Adrenal gland (tissue), 12 donors: ENCODE data around the gene WDR20. TPM values are rescaled to one million over a fixed set of nuclear protein-coding genes. Genes with fewer than 3 reads are reported as not detected.
A peak's percentile ranks its signal among the peaks of the same experiment; 100 is the strongest.

Source experiments
- DNase-seq, 7 donors: peaks; one replicate each; pipeline ENCODE4 v3.0.0-alpha.2; 2019 to 2020
- H3K27ac ChIP-seq, 5 donors: fragments of 200-600 bp; sonication (generic) in 4 of 5; 1 replicate in 3 of 5; 2 replicates in 2 of 5; pipeline versions ENCODE4 v1.5.1 to v1.8.0; 2016 to 2020; ENCODE audit warnings: mild to moderate bottlenecking in 1 of 5
- H3K27me3 ChIP-seq: fragments of 200-600 bp; 2 replicates; pipeline ENCODE4 v1.8.0; 2021
- H3K36me3 ChIP-seq, 2 donors: fragments of 200-600 bp; replicated peaks in 1 of 2; 1 replicate in 1 of 2; 2 replicates in 1 of 2; pipeline versions ENCODE4 v1.5.1 to v1.8.0; 2018 to 2022
- H3K4me1 ChIP-seq, 2 donors: fragments of 200-600 bp; replicated peaks in 1 of 2; 1 replicate in 1 of 2; 2 replicates in 1 of 2; pipeline versions ENCODE4 v1.5.1 to v1.8.0; 2018 to 2021
- H3K4me3 ChIP-seq, 4 donors: fragments of 200-600 bp; sonication (generic) in 3 of 4; one replicate each; pipeline ENCODE4 v1.5.1; 2016 to 2018
- H3K9me3 ChIP-seq, 3 donors: fragments of 200-600 bp; sonication (generic) in 1 of 3; replicated peaks in 1 of 3; 1 replicate in 2 of 3; 2 replicates in 1 of 3; pipeline versions ENCODE4 v1.5.1 to v1.8.0; 2016 to 2021
- POLR2A ChIP-seq, 2 donors: fragments of 450-650 bp; IDR thresholded peaks; one replicate each; pipeline ENCODE4 v1.6.1; 2017; ENCODE audit warnings: antibody characterized with exemption in 2 of 2, mild to moderate bottlenecking in 2 of 2, moderate library complexity in 1 of 2
- WGBS, 4 donors: extraction: QIAGEN DNeasy Blood & Tissue Kit in 2 of 4; methylation state at CpG; one replicate each; pipeline versions ENCODE4 v1.1.5 to v1.1.7; 2013 to 2017; 5-methylcytosine and 5-hydroxymethylcytosine counted together
- intact Hi-C, 2 donors: fragments of 100-400 bp; cut with DNase I; formaldehyde crosslinking; loops; one replicate each; pipeline versions ENCODE4 v1.14.1 to v1.15.0; 2022 to 2023
- polyA plus RNA-seq, 3 donors: library from polyadenylated mRNA; stranded (reverse); fragments of 200-250 nt in 2 of 3; fragments of 350-450 nt in 1 of 3; fragmentation: Illumina TruSeq in 1 of 3; extraction: RNeasy Lipid Tissue Mini Kit (QIAGEN cat#74804) in 1 of 3; gene quantifications; one replicate each; pipeline ENCODE4 v1.2.3, GENCODE V29; 2013 to 2014
- total RNA-seq, 9 donors: library from RNA; depleted of rRNA in 4 of 9; stranded (reverse); fragments of >200 nt in 4 of 9; fragments of 120-200 nt in 1 of 9; fragmentation: NEBNext Ultra II Directional in 1 of 9; extraction: Animal tissue kit (Norgen Biotek cat#: 25700) in 1 of 9; gene quantifications; one replicate each; pipeline versions ENCODE4 v1.1.0 to v1.2.4, GENCODE V29; 2013 to 2023
- TF ChIP-seq, protein P1 (sequence below), 6 experiments: fragments of 450-650 bp in 4 of 6; fragments of 200-600 bp in 2 of 6; sonication (generic) in 1 of 6; IDR thresholded peaks; 1 replicate in 5 of 6; 2 replicates in 1 of 6; pipeline versions ENCODE4 v1.5.1 to v1.8.0; 2016 to 2021; ENCODE audit warnings: antibody characterized with exemption in 6 of 6, mild to moderate bottlenecking in 2 of 6, moderate library complexity in 1 of 6
- donor health status: healthy with polysubstance abuse.
- donor health status: Bipolar disorder and iron deficiency.
- donor health status: DM: yes; HTN: yes; CAD: no.
- donor health status: DM: no; HTN: no; CAD: no.
- donor health status: DM: no; HTN: no; CAD: no.
- donor health status: DM: yes; HTN: yes; CAD: no.

Gene WDR20
- total and polyA plus RNA-seq, 12 donors: 13.1 to 55.9 (median 38.3) TPM

- H3K4me3 ChIP-seq: no peak overlapping the region
- intact Hi-C loops: loop anchor here (5.0 to 10.0 kb wide), 2 partner anchors 53 to 56 kb away; no protein-coding TSS in a partner anchor
- peaks cover 0 to 28% of the 10 kb centered on the region in 2 donors for H3K36me3 ChIP-seq
- H3K27ac ChIP-seq: no peak overlapping the region
- no peaks in the 10 kb centered on the region for H3K9me3 ChIP-seq
- DNase-seq: peak in 1 of 7 donors; percentile 11
- peaks cover 12 to 36% of the 10 kb centered on the region in 2 donors for H3K4me1 ChIP-seq
- 94 to 97% (median 95%) methylated on average over 9 to 13 of the region's 13 CpGs for WGBS, 4 donors
- TF ChIP-seq POLR2A (IDR thresholded peaks at IDR 0.05): no peak
- TF ChIP-seq, protein P1, sequence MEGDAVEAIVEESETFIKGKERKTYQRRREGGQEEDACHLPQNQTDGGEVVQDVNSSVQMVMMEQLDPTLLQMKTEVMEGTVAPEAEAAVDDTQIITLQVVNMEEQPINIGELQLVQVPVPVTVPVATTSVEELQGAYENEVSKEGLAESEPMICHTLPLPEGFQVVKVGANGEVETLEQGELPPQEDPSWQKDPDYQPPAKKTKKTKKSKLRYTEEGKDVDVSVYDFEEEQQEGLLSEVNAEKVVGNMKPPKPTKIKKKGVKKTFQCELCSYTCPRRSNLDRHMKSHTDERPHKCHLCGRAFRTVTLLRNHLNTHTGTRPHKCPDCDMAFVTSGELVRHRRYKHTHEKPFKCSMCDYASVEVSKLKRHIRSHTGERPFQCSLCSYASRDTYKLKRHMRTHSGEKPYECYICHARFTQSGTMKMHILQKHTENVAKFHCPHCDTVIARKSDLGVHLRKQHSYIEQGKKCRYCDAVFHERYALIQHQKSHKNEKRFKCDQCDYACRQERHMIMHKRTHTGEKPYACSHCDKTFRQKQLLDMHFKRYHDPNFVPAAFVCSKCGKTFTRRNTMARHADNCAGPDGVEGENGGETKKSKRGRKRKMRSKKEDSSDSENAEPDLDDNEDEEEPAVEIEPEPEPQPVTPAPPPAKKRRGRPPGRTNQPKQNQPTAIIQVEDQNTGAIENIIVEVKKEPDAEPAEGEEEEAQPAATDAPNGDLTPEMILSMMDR (IDR thresholded peaks at IDR 0.05): no peak
- H3K27me3 ChIP-seq: no peaks in the 10 kb centered on the region
Observed at GRCh38 chr14:102207831-102208365, 68.2 kb downstream of the WDR20 start.

DNA sequence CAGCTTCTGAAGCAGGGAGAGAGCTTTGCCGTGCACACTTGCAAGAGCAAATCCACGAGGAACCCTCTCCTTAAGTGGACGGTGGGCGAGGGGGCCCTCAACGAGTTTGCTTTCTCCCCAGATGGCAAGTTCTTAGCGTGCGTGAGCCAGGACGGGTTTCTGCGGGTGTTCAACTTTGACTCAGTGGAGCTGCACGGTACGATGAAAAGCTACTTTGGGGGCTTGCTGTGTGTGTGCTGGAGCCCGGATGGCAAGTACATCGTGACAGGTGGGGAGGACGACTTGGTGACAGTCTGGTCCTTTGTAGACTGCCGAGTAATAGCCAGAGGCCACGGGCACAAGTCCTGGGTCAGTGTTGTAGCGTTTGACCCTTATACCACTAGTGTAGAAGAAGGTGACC, 69.0 kb downstream of the WDR20 start:
- intact Hi-C loops: loop anchor here (5.0 to 10.0 kb wide), 2 partner anchors 54 to 56 kb away; no protein-coding TSS in a partner anchor
- Histone ChIP-seq H3K4me1 (peaks cover 12 to 36% of the 10 kb centered on the region in 2 donors), H3K27ac (peak overlapping the region in 3 of 5 donors; percentile 43 to 65 (median 62)), H3K9me3 (no peaks in the 10 kb centered on the region), H3K27me3 (no peaks in the 10 kb centered on the region), H3K4me3 (no peak overlapping the region), H3K36me3 (peaks cover 0 to 28% of the 10 kb centered on the region in 2 donors)
- 94 to 96% (median 95%) methylated on average over 15 to 17 of the region's 17 CpGs for WGBS, 4 donors
- TF ChIP-seq POLR2A (IDR thresholded peaks at IDR 0.05): no peak
- TF ChIP-seq, protein P1 (IDR thresholded peaks at IDR 0.05): no peak
- DNase-seq: peak in 2 of 7 donors; percentile 13 to 23

GRCh38 chr14:102209224-102209966, 69.7 kb downstream of the WDR20 start:
- no peak overlapping the region for H3K4me3 ChIP-seq
- intact Hi-C loops: loop anchor here (5.0 to 10.0 kb wide), 2 partner anchors 55 to 57 kb away; no protein-coding TSS in a partner anchor
- no peaks in the 10 kb centered on the region for H3K9me3 ChIP-seq
- 39 to 56% (median 46%) methylated on average over 18 to 19 of the region's 19 CpGs for WGBS, 4 donors
- peaks cover 12 to 33% of the 10 kb centered on the region in 2 donors for H3K4me1 ChIP-seq
- peak overlapping the region in 3 of 5 donors; percentile 43 to 65 (median 62) for H3K27ac ChIP-seq
- peaks cover 0 to 27% of the 10 kb centered on the region in 2 donors for H3K36me3 ChIP-seq
- no peaks in the 10 kb centered on the region for H3K27me3 ChIP-seq
- DNase-seq: peak; percentile 58 to 92 (median 89)
- TF ChIP-seq, protein P1 (IDR thresholded peaks at IDR 0.05): peak; percentile 15 to 79 (median 72)
- TF ChIP-seq POLR2A (IDR thresholded peaks at IDR 0.05): peak in 1 of 2 donors; percentile 10

GRCh38 chr14:102210421-102211042, 70.8 kb downstream of the WDR20 start:
- H3K9me3 ChIP-seq: no peaks in the 10 kb centered on the region
- WGBS, 4 donors: 87 to 93% (median 92%) methylated on average over 25 of the region's 25 CpGs
- intact Hi-C loops: no loop called here
- peak in 2 of 7 donors; percentile 10 to 24 for DNase-seq
- H3K36me3 ChIP-seq: peaks cover 0 to 18% of the 10 kb centered on the region in 2 donors
- H3K27ac ChIP-seq: no peak overlapping the region
- H3K27me3 ChIP-seq: no peaks in the 10 kb centered on the region
- no peak for TF ChIP-seq POLR2A (IDR thresholded peaks at IDR 0.05)
- TF ChIP-seq, protein P1 (IDR thresholded peaks at IDR 0.05): no peak
- H3K4me3 ChIP-seq: no peak overlapping the region
- peaks cover 12 to 43% of the 10 kb centered on the region in 2 donors for H3K4me1 ChIP-seq
